ENCODE measurements around the gene MTX1.

- TF ChIP-seq, protein P1, sequence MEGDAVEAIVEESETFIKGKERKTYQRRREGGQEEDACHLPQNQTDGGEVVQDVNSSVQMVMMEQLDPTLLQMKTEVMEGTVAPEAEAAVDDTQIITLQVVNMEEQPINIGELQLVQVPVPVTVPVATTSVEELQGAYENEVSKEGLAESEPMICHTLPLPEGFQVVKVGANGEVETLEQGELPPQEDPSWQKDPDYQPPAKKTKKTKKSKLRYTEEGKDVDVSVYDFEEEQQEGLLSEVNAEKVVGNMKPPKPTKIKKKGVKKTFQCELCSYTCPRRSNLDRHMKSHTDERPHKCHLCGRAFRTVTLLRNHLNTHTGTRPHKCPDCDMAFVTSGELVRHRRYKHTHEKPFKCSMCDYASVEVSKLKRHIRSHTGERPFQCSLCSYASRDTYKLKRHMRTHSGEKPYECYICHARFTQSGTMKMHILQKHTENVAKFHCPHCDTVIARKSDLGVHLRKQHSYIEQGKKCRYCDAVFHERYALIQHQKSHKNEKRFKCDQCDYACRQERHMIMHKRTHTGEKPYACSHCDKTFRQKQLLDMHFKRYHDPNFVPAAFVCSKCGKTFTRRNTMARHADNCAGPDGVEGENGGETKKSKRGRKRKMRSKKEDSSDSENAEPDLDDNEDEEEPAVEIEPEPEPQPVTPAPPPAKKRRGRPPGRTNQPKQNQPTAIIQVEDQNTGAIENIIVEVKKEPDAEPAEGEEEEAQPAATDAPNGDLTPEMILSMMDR (IDR thresholded peaks at IDR 0.05): no peak
- TF ChIP-seq, protein P2, sequence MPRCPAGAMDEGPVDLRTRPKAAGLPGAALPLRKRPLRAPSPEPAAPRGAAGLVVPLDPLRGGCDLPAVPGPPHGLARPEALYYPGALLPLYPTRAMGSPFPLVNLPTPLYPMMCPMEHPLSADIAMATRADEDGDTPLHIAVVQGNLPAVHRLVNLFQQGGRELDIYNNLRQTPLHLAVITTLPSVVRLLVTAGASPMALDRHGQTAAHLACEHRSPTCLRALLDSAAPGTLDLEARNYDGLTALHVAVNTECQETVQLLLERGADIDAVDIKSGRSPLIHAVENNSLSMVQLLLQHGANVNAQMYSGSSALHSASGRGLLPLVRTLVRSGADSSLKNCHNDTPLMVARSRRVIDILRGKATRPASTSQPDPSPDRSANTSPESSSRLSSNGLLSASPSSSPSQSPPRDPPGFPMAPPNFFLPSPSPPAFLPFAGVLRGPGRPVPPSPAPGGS (IDR thresholded peaks at IDR 0.05): no peak
- no peak for TF ChIP-seq POLR2A (IDR thresholded peaks at IDR 0.05; ENCODE audit: low read length)
- no peak for TF ChIP-seq POLR2AphosphoS2 (conservative IDR thresholded peaks at IDR 0.05; ENCODE audit: low read length)
- no peak for TF ChIP-seq RAD21 (conservative IDR thresholded peaks at IDR 0.05 in 1 of 2, IDR thresholded peaks at IDR 0.05 in 1 of 2)
Observed at GRCh38 chr1:155242805-155243358, 34.4 kb downstream of the MTX1 start.
